ENCODE data around the gene CERS6. TPM values are rescaled to one million over a fixed set of nuclear protein-coding genes. Genes with fewer than 3 reads are reported as not detected.

Gene CERS6
- total RNA-seq, 1 experiment from 2014 or later: 17.3 TPM

- peaks cover 3% of the 10 kb centered on the region; the same call in 1 of the 2 replicates for H3K9me3 Mint-ChIP-seq
- no peak overlapping the region for H3K4me3 Mint-ChIP-seq
- no peak for ATAC-seq
- no peaks in the 10 kb centered on the region for H3K36me3 Mint-ChIP-seq
- POLR2A ChIA-PET: no interaction called here
- no peak overlapping the region; the same call in 1 of the 2 replicates for H3K27ac Mint-ChIP-seq
- no peaks in the 10 kb centered on the region for H3K27me3 Mint-ChIP-seq (ENCODE audit: low read depth)
- no peak for DNase-seq (ENCODE audit: low spot score)
- peaks cover 23% of the 10 kb centered on the region for H3K4me1 Mint-ChIP-seq
- no peak for TF ChIP-seq E2F5 (CRISPR knock-in tag; IDR thresholded peaks at IDR 0.05)
- TF ChIP-seq AR (CRISPR knock-in tag; IDR thresholded peaks at IDR 0.05): no peak
- no peak for TF ChIP-seq ESRRA (CRISPR knock-in tag; IDR thresholded peaks at IDR 0.05; ENCODE audit: borderline replicate concordance)
- TF ChIP-seq ZNF121 (CRISPR knock-in tag; IDR thresholded peaks at IDR 0.05): no peak
- TF ChIP-seq TEAD1 (CRISPR knock-in tag; IDR thresholded peaks at IDR 0.05): no peak
- CTCF ChIA-PET: no interaction called here
Measured at GRCh38 chr2:168596881-168597655, 141.0 kb downstream of the CERS6 start.

- H3K9me3 Mint-ChIP-seq: peaks cover 15% of the 10 kb centered on the region
- H3K27me3 Mint-ChIP-seq (ENCODE audit: low read depth): no peaks in the 10 kb centered on the region
- ATAC-seq (no peak), DNase-seq (ENCODE audit: low spot score) (no peak)
- no peak overlapping the region for H3K4me3 Mint-ChIP-seq
- H3K36me3 Mint-ChIP-seq: peaks cover 11% of the 10 kb centered on the region
- peaks cover 23% of the 10 kb centered on the region for H3K4me1 Mint-ChIP-seq
- ChIA-PET CTCF (no interaction called here), POLR2A (no interaction called here)
- no peak overlapping the region for H3K27ac Mint-ChIP-seq
- TF ChIP-seq ZNF317 (CRISPR knock-in tag; IDR thresholded peaks at IDR 0.05; ENCODE audit: borderline replicate concordance, low read depth) (no peak), CREB1 (CRISPR knock-in tag; IDR thresholded peaks at IDR 0.05) (no peak), ZNF416 (CRISPR knock-in tag; IDR thresholded peaks at IDR 0.05) (no peak), E2F5 (CRISPR knock-in tag; IDR thresholded peaks at IDR 0.05) (no peak), PRRX2 (CRISPR knock-in tag; IDR thresholded peaks at IDR 0.05) (no peak), FOXK1 (CRISPR knock-in tag; IDR thresholded peaks at IDR 0.05) (no peak), MAX (CRISPR knock-in tag; IDR thresholded peaks at IDR 0.05) (no peak), AFF4 (CRISPR knock-in tag; IDR thresholded peaks at IDR 0.05; ENCODE audit: borderline replicate concordance) (no peak), ATF2 (CRISPR knock-in tag; IDR thresholded peaks at IDR 0.05; ENCODE audit: borderline replicate concordance, low read depth) (no peak), PREB (CRISPR knock-in tag; IDR thresholded peaks at IDR 0.05; ENCODE audit: borderline replicate concordance) (no peak), ZNF281 (CRISPR knock-in tag; IDR thresholded peaks at IDR 0.05) (no peak), EMX1 (CRISPR knock-in tag; IDR thresholded peaks at IDR 0.05) (no peak), ESRRA (CRISPR knock-in tag; IDR thresholded peaks at IDR 0.05; ENCODE audit: borderline replicate concordance) (no peak), MLX (CRISPR knock-in tag; IDR thresholded peaks at IDR 0.05) (no peak), TEAD4 (CRISPR knock-in tag; IDR thresholded peaks at IDR 0.05) (no peak), RORB (CRISPR knock-in tag; IDR thresholded peaks at IDR 0.05) (no peak)
Measured at GRCh38 chr2:168599738-168600137, 143.7 kb downstream of the CERS6 start.

Measured in WTC11 (cell line).